Stimulated activated naive CD4-positive, alpha-beta T cell (primary cell): ENCODE results near the gene ZNF28.
A peak's percentile ranks its signal among the peaks of the same experiment; 100 is the strongest.
"Not testable (repeated sequence)": the region's sequence is repeated elsewhere in the genome, so short reads cannot be mapped to it uniquely, and the experiment has no call there.

Experiments used
- DNase-seq, 6 experiments: peaks; one replicate each; lab custom pipeline; 2025; lab: John Stamatoyannopoulos, UW

Gene ZNF28

DNA sequence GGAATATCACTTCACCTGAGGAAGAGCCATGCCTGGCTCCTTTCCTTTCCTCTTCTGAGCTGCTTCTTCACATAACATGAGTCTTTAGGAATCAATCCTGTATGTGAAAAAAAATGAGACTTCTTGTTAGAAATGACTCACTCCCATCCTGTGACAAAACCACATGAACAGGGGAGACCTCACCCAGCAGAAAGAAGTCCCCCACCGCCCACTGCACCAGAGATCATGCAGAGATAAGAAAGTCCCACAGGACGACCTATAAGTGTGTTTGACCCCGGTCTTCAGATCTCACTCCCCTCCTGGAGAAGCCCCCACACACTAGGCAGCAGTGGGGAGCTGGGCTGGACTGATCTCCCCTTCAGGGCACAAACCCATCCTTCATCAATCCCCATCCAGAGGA is 42.6 kb downstream of the ZNF28 start:
- DNase-seq = no peak

DNA sequence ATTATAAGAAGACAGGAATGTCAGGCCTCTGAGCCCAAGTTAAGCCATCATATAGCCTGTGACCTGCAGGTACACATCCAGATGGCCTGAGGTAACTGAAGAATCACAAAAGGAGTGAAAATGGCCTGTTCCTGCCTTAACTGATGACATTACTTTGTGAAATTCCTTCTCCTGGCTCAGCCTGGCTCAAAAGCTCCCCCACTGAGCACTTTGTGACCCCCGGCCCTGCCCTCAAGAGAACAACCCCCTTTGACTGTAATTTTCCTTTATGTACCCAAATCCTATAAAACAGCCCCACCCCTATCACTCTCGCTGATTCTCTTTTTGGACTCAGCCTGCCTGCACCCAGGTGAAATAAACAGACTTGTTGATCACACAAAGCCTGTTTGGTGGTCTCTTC is 65.0 kb downstream of the ZNF28 start:
- DNase-seq = not testable (repeated sequence)

DNA sequence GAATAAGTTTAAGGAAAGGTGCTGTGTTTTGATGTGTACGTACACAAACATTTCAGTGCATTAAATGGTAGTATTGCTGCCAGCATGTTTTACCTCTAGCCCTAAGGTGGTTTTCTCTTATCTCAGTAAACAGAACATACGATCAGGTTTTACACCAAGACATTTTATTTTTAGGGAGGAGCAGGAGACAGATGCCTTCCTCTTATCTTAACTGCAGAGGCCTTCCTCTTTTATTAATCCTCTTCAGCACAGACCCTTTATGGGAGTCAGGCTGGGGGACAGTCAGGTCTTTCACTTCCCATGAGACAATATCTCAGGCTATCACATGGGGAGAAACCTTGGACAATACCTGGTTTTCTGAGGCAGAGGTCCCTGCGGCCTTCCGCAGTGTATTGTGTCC is 71.7 kb downstream of the ZNF28 start:
- no peak for DNase-seq

DNA sequence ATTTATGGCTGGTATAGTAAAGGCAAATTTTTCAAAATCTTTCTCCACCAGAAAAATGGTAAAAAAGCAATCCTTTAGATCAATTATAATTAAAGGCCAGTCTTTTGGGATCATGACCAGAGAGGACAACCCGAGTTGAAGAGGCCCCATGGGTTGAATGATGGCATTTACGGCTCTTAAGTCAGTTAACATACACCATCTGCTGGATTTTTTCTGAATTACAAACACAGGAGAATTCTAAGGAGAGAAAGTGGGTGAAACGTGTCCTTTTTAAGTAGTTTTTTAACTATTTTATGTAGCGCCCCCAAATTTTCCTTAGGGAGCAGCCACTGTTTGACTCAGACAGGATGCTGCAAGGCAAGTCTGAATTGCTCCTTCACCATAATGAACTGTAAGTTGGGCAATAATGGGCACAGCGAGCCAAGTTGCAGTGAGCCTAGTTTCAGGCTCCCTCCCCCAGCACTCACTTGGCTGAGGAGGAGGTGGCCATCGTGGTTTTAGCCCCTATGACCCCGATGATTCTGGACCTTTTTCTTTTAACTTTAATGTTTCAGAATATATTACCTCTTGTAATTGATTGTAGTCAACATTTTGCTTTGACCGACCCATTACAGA is 73.0 kb downstream of the ZNF28 start:
- peak in 2 of 6 experiments; percentile 20 to 37 for DNase-seq
